ENCODE measurements around the gene PCDHA5. TPM values are rescaled to one million over a fixed set of nuclear protein-coding genes. Genes with fewer than 3 reads are reported as not detected.
A peak's percentile ranks its signal among the peaks of the same experiment; 100 is the strongest.

PCDHA5 gene
- total RNA-seq, 2 donors from 2014 or later = 2.3 to 4.0 TPM

- Histone ChIP-seq H3K36me3 (replicated peaks in 1 of 2; ENCODE audit: insufficient read depth in 1 of 2, low read depth in 2 of 2) (no peaks in the 10 kb centered on the region), H3K27ac (peak within 1 kb of the TSS in 3 of 4 donors; percentile 38 to 75 (median 51)), H3K9me3 (peaks cover 0 to 31% (median 3%) of the 10 kb centered on the region in 3 donors), H3K4me3 (no peak within 1 kb of the TSS), H3K27me3 (no peaks in the 10 kb centered on the region), H3K4me1 (peaks cover 5% of the 10 kb centered on the region)
- TF ChIP-seq CTCF (IDR thresholded peaks at IDR 0.05) (peak in 6 of 7 experiments; percentile 8 to 49 (median 44)), POLR2A (IDR thresholded peaks at IDR 0.05) (peak in 1 of 3 donors; percentile 6)
- ATAC-seq (peak; percentile 70), DNase-seq (peak in 3 of 4 donors; percentile 44 to 54 (median 51))
- 12 to 14% methylated on average over 32 to 44 of the region's 44 CpGs for WGBS, 2 donors
- intact Hi-C loops (cut with DNase I) = no loop called here
Observed at GRCh38 chr5:140855772-140856674, 34.6 kb downstream of the PCDHA5 start, which contains the start of gene PCDHA10. TSS of gene PCDHA10 (plus strand) at chr5:140855897. CDS start at chr5:140856049, 152 bp downstream.

- WGBS, 2 donors = 36 to 48% methylated on average over 23 to 93 of the region's 94 CpGs
- Histone ChIP-seq H3K4me3 (no peak overlapping the region), H3K27ac (no peak overlapping the region), H3K27me3 (no peaks in the 10 kb centered on the region), H3K36me3 (replicated peaks in 1 of 2; ENCODE audit: insufficient read depth in 1 of 2, low read depth in 2 of 2) (no peaks in the 10 kb centered on the region), H3K4me1 (peaks cover 5% of the 10 kb centered on the region), H3K9me3 (peaks cover 0 to 44% (median 3%) of the 10 kb centered on the region in 3 donors)
- ATAC-seq (no peak), DNase-seq (no peak)
- intact Hi-C loops (cut with DNase I) = no loop called here
- TF ChIP-seq POLR2A (IDR thresholded peaks at IDR 0.05) = no peak
- TF ChIP-seq CTCF (IDR thresholded peaks at IDR 0.05) = no peak
Observed at GRCh38 chr5:140857177-140857986, 36.0 kb downstream of the PCDHA5 start.

GRCh38 chr5:140857987-140858240 lies 36.5 kb downstream of the PCDHA5 start:
- Histone ChIP-seq H3K27me3 (no peaks in the 10 kb centered on the region), H3K27ac (no peak overlapping the region), H3K9me3 (peaks cover 0 to 50% (median 3%) of the 10 kb centered on the region in 3 donors), H3K4me1 (peaks cover 5% of the 10 kb centered on the region), H3K4me3 (no peak overlapping the region), H3K36me3 (replicated peaks in 1 of 2; ENCODE audit: insufficient read depth in 1 of 2, low read depth in 2 of 2) (no peaks in the 10 kb centered on the region)
- intact Hi-C loops (cut with DNase I) = no loop called here
- WGBS, 2 donors = 49% methylated on average over 18 of the region's 22 CpGs; no CpG with 5 or more reads in 1 of the 2 donors
- ATAC-seq = no peak
- TF ChIP-seq CTCF (IDR thresholded peaks at IDR 0.05) (no peak), POLR2A (IDR thresholded peaks at IDR 0.05) (no peak)
- no peak for DNase-seq

GRCh38 chr5:140862441-140863295 lies 41.3 kb downstream of the PCDHA5 start:
- no peak overlapping the region for H3K27ac ChIP-seq
- no peak for DNase-seq
- no peak overlapping the region for H3K4me3 ChIP-seq
- no peak for ATAC-seq
- TF ChIP-seq CTCF (IDR thresholded peaks at IDR 0.05) (no peak), POLR2A (IDR thresholded peaks at IDR 0.05) (no peak)
- no peaks in the 10 kb centered on the region for H3K36me3 ChIP-seq (replicated peaks in 1 of 2; ENCODE audit: insufficient read depth in 1 of 2, low read depth in 2 of 2)
- intact Hi-C loops (cut with DNase I) = no loop called here
- WGBS, 2 donors = 27 to 52% methylated on average over 20 to 74 of the region's 76 CpGs
- H3K4me1 ChIP-seq = peaks cover 2% of the 10 kb centered on the region
- peaks cover 0 to 37% (median under 1%) of the 10 kb centered on the region in 3 donors for H3K9me3 ChIP-seq
- H3K27me3 ChIP-seq = no peaks in the 10 kb centered on the region

Measured in body of pancreas (tissue), 4 donors.